ENCODE results near the gene UNC13D. TPM values are rescaled to one million over a fixed set of nuclear protein-coding genes. Genes with fewer than 3 reads are reported as not detected.
A peak's percentile ranks its signal among the peaks of the same experiment; 100 is the strongest.

UNC13D gene
- total RNA-seq, 2 donors from 2014 or later: 6.3 to 6.4 TPM

GRCh38 chr17:75829747-75830146, 14.5 kb downstream of the UNC13D start:
- Mint-ChIP-seq H3K27me3 (ENCODE audit: insufficient read depth) (no peaks in the 10 kb centered on the region), H3K4me3 (no peak overlapping the region), H3K9me3 (no peaks in the 10 kb centered on the region), H3K4me1 (peaks cover 14% of the 10 kb centered on the region), H3K36me3 (ENCODE audit: low read depth) (peaks cover 5% of the 10 kb centered on the region), H3K27ac (no peak overlapping the region)
- no peak overlapping the region for H3K4me3 ChIP-seq (ENCODE audit: low read length)
- DNase-seq: no peak
- H3K9me3 ChIP-seq (ENCODE audit: control insufficient read depth, low read length): no peaks in the 10 kb centered on the region
- peaks cover 6% of the 10 kb centered on the region for H3K36me3 ChIP-seq (ENCODE audit: control insufficient read depth, insufficient read depth, low read length)
- H3K4me1 ChIP-seq (ENCODE audit: control insufficient read depth, insufficient read depth, low read length): no peaks in the 10 kb centered on the region
- no peaks in the 10 kb centered on the region for H3K27me3 ChIP-seq (ENCODE audit: control insufficient read depth, insufficient read depth, low read length, poor library complexity, severe bottlenecking)
- 89 to 97% methylated on average over 5 to 7 of the region's 7 CpGs for WGBS, 2 experiments (ENCODE audit: insufficient coverage in 1 of 2, insufficient read length in 1 of 2)
- no peak overlapping the region for H3K27ac ChIP-seq (ENCODE audit: low read depth, low read length)
- TF ChIP-seq, protein P1, sequence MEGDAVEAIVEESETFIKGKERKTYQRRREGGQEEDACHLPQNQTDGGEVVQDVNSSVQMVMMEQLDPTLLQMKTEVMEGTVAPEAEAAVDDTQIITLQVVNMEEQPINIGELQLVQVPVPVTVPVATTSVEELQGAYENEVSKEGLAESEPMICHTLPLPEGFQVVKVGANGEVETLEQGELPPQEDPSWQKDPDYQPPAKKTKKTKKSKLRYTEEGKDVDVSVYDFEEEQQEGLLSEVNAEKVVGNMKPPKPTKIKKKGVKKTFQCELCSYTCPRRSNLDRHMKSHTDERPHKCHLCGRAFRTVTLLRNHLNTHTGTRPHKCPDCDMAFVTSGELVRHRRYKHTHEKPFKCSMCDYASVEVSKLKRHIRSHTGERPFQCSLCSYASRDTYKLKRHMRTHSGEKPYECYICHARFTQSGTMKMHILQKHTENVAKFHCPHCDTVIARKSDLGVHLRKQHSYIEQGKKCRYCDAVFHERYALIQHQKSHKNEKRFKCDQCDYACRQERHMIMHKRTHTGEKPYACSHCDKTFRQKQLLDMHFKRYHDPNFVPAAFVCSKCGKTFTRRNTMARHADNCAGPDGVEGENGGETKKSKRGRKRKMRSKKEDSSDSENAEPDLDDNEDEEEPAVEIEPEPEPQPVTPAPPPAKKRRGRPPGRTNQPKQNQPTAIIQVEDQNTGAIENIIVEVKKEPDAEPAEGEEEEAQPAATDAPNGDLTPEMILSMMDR (conservative IDR thresholded peaks at IDR 0.05): no peak
- H3K9ac ChIP-seq (ENCODE audit: extremely low read depth, low read length, poor library complexity, severe bottlenecking): no peak overlapping the region

GRCh38 chr17:75828741-75829140, 15.5 kb downstream of the UNC13D start:
- no peaks in the 10 kb centered on the region for H3K27me3 Mint-ChIP-seq (ENCODE audit: insufficient read depth)
- H3K9ac ChIP-seq (ENCODE audit: extremely low read depth, low read length, poor library complexity, severe bottlenecking): no peak overlapping the region
- no peak overlapping the region for H3K4me3 Mint-ChIP-seq

DNA sequence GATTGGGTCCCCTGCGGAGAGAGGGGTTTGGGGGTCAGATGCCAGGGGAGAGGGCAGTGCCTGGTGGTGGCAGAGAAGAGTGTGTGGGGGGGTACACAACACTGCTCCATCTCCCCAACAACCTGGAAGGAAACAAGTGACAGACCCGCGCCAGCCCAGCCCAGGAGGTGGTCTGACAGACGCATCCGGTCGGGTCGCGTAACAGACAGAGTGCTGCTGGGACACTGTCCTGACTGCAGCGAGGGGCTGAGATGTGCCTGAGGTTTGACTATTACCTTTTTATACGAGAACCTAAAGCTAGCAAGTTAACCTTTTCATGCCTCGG, 16.2 kb downstream of the UNC13D start:
- peaks cover 10% of the 10 kb centered on the region for H3K4me1 Mint-ChIP-seq
- no peaks in the 10 kb centered on the region for H3K9me3 Mint-ChIP-seq
- peaks cover 5% of the 10 kb centered on the region for H3K36me3 Mint-ChIP-seq (ENCODE audit: low read depth)
- Histone ChIP-seq H3K36me3 (ENCODE audit: control insufficient read depth, insufficient read depth, low read length) (peaks cover 15% of the 10 kb centered on the region), H3K9ac (ENCODE audit: extremely low read depth, low read length, poor library complexity, severe bottlenecking) (no peak overlapping the region), H3K27ac (ENCODE audit: low read depth, low read length) (peak overlapping the region; percentile 66), H3K27me3 (ENCODE audit: control insufficient read depth, insufficient read depth, low read length, poor library complexity, severe bottlenecking) (no peaks in the 10 kb centered on the region), H3K4me1 (ENCODE audit: control insufficient read depth, insufficient read depth, low read length) (no peaks in the 10 kb centered on the region), H3K9me3 (ENCODE audit: control insufficient read depth, low read length) (no peaks in the 10 kb centered on the region), H3K4me3 (ENCODE audit: low read length) (no peak overlapping the region)
- peak overlapping the region; percentile 42 for H3K4me3 Mint-ChIP-seq
- no peak for DNase-seq
- H3K27me3 Mint-ChIP-seq (ENCODE audit: insufficient read depth): no peaks in the 10 kb centered on the region
- H3K27ac Mint-ChIP-seq: peak overlapping the region; percentile 90
- TF ChIP-seq, protein P1 (conservative IDR thresholded peaks at IDR 0.05): no peak
- 83 to 94% methylated on average over 10 to 11 of the region's 11 CpGs for WGBS, 2 experiments (ENCODE audit: insufficient coverage in 1 of 2, insufficient read length in 1 of 2)

More at GRCh38 chr17:75828741-75829140, 15.5 kb downstream of the UNC13D start:
- TF ChIP-seq, protein P1 (conservative IDR thresholded peaks at IDR 0.05): no peak
- H3K4me1 Mint-ChIP-seq: peaks cover 14% of the 10 kb centered on the region
- 92 to 94% methylated on average over 14 to 19 of the region's 19 CpGs for WGBS, 2 experiments (ENCODE audit: insufficient coverage in 1 of 2, insufficient read length in 1 of 2)
- H3K27me3 ChIP-seq (ENCODE audit: control insufficient read depth, insufficient read depth, low read length, poor library complexity, severe bottlenecking): no peaks in the 10 kb centered on the region
- H3K4me1 ChIP-seq (ENCODE audit: control insufficient read depth, insufficient read depth, low read length): no peaks in the 10 kb centered on the region
- H3K36me3 Mint-ChIP-seq (ENCODE audit: low read depth): peaks cover 5% of the 10 kb centered on the region
- H3K27ac ChIP-seq (ENCODE audit: low read depth, low read length): no peak overlapping the region
- DNase-seq: no peak
- H3K4me3 ChIP-seq (ENCODE audit: low read length): no peak overlapping the region
- H3K9me3 ChIP-seq (ENCODE audit: control insufficient read depth, low read length): no peaks in the 10 kb centered on the region
- peaks cover 13% of the 10 kb centered on the region for H3K36me3 ChIP-seq (ENCODE audit: control insufficient read depth, insufficient read depth, low read length)
- no peak overlapping the region for H3K27ac Mint-ChIP-seq
- no peaks in the 10 kb centered on the region for H3K9me3 Mint-ChIP-seq

Measured in endodermal cell (in vitro differentiated cells).